HG02943 (cell line): ENCODE measurements around the gene PSG4.
"Not testable (repeated sequence)": the region's sequence is repeated elsewhere in the genome, so short reads cannot be mapped to it uniquely, and the experiment has no call there.

Experiments
- ATAC-seq: cut with Tn5 transposase; IDR thresholded peaks from one replicate; pipeline ENCODE4 v1.9.1; 2021; ENCODE audit warnings: mild to moderate bottlenecking, low read depth, moderate library complexity; ENCODE audit not compliant: unreplicated experiment

PSG4 gene

DNA sequence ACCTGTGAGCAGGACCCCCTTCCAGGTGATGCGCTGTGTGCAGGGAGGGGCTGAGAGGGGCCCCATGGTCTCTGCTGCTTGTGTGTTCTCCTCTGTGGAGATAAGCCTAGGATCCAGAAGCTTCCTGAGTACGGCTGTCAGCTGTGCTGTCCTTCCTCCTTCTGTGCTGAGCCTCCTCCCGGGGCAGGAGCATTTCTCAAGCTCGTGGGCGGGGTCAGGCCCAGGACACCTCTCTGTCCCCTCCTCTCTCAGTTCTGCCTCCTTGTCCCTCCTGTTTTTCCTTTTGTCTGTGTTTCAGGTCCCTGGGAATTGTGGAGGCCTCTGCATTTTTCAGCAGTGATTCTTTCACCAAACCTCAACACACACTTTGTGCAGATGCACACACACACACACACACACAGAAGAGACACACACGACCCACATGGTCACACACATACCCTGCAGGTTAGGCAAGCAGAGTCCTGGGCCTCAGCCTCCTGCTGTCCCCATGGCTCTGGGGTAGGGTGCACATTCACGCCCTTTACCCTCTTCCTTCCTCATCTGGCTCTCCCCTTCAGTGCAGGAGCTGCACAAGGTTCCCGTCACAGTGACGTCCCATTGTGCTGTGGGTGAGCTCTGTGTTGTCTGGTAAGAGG lies at the start of gene PSG4:
Gene PSG4 (minus strand): TSS at position 168 of the 635 bp plus-strand sequence. CDS start 102 bp downstream, at position 66.
- ATAC-seq = not testable (repeated sequence)

DNA sequence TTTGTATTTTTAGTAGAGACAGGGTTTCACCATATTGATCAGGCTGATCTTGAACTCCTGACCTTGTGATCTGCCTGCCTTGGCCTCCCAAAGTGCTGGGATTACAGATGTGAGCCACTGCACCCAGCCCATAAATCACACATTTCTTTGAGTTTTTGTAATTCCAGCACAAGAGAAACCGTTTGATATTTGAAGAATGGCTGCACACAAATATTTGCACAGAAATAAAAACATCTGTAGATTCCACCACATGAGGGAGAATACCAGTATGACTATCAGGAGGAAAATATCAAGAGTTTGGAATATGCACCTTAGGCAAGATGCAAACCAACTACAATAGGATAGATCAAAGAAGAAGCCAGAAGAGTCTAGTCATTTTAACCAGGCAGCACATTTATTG lies 46.0 kb upstream of the PSG4 start:
- not testable (repeated sequence) for ATAC-seq

DNA sequence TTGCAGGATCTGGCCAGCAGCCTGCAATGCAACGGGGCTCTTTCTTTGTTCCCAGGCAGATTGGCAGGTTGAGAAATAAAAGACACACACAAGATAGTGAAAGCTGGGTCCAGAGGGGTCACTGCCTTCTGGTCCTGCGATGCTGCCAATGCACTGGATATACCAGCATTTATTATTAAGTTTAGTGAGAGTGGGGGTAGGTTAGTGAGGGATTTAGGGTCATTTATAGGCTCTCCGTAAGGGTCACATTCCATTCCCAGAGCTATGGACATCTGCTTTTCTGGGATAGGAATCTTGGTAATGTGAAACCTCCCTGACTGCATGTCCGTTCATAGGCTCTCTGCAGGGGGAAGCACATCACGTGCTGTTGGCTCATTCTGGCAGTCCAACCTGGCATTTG lies 44.9 kb upstream of the PSG4 start:
- ATAC-seq = not testable (repeated sequence)

DNA sequence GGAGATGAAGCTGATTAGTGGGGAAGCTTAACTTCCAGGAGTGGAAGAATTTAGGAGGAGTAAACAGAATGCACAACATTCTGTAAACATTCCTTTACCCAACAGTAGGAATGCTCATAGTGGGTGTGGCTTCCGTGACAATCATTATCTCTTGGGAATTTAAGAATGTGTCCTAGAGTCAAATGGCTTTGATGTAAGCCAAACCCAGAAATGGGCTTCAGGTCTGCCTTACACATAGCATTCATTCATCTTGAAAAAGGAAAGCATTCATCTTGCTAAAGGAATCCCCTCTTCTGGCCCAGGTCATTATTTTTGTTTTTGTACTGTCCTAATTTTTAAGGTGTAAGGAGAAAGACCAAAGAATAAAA lies 43.2 kb upstream of the PSG4 start:
- not testable (repeated sequence) for ATAC-seq

DNA sequence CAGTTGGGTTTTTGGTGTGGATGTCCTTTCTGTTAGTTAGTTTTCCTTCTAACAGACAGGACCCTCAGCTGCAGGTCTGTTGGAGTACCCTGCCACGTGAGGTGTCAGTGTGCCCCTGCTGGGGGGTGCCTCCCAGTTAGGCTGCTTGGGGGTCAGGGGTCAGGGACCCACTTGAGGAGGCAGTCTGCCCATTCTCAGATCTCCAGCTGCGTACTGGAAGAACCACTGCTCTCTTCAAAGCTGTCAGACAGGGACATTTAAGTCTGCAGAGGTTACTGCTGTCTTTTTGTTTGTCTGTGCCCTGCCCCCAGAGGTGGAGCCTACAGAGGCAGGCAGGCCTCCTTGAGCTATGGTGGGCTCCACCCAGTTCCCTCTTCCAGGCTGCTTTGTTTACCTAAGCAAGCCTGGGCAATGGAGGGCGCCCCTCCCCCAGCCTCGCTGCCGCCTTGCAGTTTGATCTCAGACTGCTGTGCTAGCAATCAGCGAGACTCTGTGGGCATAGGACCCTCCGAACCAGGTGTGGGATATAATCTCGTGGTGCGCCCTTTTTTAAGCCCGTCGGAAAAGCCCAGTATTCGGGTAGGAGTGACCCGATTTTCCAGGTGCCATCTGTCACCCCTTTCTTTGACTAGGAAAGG lies 41.9 kb upstream of the PSG4 start:
- not testable (repeated sequence) for ATAC-seq

DNA sequence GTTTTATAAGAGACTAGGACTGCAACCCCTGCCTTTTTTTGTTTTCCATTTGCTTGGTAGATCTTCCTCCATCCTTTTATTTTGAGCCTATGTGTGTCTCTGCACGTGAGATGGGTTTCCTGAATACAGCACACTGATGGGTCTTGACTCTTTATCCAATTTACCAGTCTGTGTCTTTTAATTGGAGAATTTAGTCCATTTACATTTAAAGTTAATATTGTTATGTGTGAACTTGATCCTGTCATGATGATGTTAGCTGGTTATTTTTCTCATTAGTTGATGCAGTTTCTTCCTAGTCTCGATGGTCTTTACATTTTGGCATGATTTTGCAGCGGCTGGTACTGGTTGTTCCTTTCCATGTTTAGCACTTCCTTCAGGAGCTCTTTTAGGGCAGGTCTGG lies 40.4 kb upstream of the PSG4 start:
- ATAC-seq = not testable (repeated sequence)

DNA sequence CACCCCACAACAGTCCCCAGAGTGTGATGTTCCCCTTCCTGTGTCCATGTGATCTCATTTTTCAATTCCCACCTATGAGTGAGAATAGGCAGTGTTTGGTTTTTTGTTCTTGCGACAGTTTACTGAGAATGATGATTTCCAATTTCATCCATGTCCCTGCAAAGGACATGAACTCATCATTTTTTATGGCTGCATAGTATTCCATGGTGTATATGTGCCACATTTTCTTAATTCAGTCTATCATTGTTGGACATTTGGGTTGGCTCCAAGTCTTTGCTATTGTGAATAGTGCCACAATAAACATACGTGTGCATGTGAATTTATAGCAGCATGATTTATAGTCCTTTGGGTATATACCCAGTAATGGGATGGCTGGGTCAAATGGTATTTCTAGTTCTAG lies 36.8 kb upstream of the PSG4 start:
- ATAC-seq = not testable (repeated sequence)

DNA sequence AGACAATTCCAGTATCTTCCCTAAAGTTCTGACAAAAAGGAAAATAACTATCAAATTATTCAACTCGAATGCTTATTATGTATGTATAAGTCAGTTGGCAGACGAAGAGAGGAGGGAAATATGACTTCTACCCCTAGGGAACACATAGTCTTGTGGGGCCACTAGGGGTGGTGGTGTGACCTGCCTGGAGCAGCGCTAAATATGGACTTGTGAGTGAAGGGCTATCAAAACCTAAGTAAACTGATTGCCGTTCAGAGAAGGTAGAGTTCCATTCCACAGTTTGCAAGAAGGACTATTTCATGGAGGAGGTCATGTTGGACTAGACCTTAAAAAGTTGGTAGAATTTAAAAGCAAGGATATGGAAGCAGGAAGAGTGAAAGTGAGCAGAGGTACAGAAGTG lies 32.8 kb upstream of the PSG4 start:
- ATAC-seq = not testable (repeated sequence)

DNA sequence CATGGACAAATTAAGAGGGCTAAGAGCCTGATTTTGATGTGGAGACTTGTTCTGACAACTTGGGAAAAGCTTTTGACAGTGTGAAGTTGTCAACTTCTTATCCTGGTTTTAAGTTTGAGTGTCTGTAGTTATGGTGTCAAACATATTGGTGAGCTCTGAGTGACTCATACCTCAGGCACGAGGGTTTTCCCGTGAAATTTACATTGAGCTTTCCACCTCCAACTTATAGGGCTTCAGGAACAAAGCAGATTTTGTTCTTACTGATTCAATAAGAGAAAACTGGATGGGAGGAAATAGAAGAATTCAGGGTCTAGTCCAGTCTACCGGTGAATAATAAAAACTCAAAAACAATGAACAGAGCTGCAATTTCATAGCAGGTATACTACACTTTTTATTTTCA lies 30.2 kb upstream of the PSG4 start:
- ATAC-seq = not testable (repeated sequence)

DNA sequence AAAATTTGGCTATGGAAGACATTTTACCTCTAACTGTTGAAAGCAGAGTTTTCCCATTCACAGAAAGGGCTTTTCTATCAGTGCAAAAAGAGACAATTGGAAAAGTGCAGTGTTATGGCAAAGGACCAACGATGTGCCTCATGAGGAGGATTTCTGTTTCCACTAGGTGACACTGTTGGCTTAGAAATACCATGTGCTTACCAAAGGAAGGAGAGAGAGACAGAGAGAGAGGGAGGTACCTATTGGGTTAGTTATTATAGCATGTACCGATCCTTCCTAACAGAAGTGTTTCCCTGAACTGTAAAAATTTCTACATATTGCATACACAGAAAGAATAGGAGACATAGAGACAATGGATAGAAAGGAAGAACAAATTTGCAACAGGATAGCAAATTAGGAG lies 23.9 kb upstream of the PSG4 start:
- ATAC-seq = no peak

DNA sequence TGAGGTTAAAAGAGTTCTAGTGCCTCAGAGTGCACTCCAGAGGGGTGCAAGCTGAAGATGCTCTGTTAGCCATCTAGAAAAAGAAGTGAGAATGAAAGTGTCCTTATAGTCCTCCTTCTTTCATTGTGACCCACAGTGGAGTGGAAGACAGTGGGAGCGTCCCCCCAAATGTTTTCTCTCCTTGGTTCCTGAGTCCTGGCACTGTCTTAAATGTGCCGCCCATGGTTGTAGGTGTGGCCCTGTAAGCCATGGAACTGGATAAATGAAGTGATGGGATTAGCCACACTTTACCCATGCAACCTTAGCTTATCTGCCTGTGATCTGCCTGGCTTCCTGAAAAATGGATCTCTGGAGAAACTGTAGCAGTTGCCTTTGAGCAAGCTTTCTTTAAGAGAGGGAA lies 23.3 kb upstream of the PSG4 start:
- not testable (repeated sequence) for ATAC-seq

DNA sequence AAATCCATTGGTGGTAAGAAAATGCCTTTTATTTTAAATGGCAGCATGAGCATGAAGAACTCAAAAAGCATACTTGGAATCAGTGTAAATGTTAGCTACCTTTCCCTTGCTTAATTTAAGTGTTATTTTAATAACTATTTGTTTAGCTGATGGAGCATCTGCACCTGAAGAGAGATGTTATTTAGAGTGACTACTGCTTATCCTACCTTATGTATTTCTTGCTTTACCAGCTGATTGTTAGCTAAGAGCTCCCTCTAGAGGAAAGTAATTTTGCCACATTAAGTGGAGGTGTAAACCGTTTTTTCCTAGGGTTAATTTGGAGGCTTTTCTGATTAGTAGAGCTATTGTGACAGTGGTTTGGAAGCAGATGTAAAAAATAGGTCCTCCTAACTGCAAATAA lies 21.5 kb upstream of the PSG4 start:
- ATAC-seq = not testable (repeated sequence)

DNA sequence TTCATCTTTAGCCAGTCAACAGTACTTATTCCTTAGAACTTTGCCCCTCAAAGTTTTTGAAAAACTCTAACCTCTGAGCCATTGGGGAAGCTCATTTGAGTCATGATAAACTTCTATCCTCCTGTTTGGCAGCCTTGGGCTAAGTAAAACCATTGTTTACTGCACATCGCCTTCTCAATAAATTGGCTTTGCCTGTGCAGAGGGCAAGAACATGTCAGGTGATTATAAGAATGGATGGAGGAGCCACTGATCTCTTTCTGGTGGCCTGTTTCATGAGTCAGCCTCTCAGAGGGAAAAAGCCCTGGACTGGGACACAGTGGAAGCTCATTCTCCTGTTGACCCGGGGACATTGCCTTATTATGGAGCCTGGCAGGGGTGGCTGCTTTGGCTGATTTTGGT lies 19.4 kb upstream of the PSG4 start:
- no peak for ATAC-seq

DNA sequence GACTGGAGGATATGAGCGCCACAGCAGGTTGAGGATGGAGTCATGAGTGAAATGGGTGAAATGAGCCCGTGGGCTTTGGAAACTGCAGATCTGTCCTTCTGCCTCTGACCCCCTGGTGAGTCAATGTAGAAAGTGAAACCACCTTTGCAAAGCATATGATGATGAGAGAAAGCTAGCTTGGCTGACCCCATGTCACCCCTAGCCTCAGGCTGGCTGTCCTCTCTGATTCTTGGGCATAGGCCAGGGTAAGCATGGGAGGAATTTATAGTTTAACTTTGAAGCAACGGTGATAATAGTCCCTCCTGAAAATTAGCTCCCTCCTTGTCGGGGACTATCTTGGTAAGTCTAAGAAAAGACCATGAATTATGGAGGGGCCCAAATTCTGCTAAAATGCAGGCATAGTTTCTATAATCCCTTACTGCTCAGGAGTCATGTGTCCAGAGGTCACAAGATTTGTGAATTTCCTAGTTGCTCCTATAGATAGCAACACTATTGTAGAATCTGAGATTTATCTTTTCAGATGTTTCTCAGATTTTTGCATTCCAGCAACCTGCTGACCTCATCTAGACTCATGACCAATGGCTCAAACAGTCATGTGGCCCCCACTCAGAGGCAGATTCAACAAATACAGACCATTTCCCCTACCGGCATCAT lies 18.9 kb upstream of the PSG4 start:
- not testable (repeated sequence) for ATAC-seq

DNA sequence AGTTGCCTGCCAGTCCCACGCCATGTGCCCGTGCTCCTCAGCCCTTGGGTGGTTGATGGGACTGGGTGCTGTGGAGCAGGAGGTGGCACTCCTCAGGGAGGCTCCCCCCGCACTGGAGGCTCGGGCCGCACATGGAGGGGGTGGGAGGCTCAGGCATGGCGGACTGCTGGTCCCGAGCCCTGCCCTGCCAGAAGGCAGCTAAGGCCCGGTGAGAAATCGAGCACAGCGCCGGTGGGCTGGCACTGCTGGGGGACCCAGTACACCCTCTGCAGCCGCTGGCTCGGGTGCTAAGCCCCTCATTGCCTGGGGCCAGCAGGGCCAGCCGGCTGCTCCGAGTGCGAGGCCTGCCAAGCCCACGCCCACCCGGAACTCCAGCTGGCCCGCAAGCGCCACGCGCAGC lies 16.5 kb upstream of the PSG4 start:
- not testable (repeated sequence) for ATAC-seq

DNA sequence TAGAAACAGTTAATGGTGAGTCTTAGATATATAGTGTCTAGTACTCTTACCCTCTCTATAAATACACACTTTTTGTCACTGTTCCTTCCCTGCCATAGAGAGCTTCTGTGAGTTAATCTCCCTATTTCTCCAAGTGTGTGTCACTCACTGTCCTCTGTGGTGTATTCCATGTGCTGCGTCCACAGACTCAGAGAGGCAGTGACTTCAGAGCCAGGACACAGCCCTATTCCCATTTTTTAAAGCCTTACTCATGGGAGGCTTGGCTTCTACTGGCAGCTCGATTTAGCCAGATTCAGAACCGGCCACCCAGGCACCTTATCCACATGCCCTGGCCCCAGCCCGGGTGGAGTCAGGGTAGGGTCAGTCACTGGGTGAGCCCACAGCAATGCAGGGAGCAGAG lies 13.7 kb upstream of the PSG4 start:
- ATAC-seq = not testable (repeated sequence)

DNA sequence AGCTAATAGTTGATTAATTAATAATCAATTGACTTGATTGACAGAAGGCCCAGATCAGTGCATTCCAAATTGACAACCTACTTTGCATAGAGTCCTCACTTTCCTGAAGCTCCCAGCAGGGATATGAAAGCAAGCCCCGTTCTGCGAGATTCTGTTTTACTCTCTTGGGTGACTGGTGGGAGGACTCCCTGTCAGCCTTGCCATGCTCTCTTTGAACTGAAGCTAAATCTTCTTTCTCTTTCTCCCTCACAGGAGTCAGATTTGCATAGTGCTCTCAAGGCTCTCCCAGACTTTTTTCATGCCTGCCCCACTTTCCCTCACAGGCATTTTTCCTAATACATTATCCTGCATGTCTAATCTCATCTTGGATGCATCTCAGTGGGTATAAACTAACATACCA lies 10.4 kb upstream of the PSG4 start:
- ATAC-seq = not testable (repeated sequence)

DNA sequence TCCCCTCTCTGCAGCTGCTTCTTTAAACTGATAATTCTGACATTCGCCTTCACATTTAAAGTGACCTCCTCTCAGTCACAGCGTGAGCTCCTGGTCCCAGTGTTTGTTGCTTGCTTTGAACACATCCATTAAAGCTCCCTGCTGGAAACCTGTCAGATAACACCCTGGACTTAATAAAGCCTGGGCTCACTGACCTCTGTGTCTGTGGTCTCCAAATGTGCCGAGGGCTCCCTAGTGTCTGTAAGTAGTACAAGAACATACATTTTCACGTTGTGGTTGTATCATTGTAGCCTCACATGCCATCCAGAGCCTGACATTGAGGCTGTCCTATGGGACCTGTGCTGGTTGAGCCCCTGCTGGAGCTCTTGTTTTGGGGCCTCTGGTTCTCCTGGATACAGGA lies 2.6 kb upstream of the PSG4 start:
- no peak for ATAC-seq

DNA sequence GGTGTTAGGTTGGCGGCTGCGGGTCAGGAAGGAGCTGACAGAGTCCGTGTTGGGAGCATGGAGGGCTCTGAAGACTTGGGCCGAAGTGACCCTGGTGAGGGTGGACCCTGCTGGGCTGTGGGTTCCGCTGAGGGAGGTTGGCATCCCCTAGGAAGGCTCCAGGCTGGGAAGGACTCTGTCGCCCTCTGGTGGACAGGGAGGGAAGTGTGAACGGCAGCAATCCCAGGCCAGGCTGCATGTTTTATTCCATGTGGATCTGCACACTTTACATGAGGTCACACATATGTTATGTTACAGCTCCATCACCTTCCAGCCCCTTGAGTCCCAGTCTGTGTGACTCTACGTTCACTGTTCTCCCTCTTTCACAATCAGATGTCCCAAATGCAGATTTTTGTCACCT lies 1.7 kb upstream of the PSG4 start:
- ATAC-seq = not testable (repeated sequence)

DNA sequence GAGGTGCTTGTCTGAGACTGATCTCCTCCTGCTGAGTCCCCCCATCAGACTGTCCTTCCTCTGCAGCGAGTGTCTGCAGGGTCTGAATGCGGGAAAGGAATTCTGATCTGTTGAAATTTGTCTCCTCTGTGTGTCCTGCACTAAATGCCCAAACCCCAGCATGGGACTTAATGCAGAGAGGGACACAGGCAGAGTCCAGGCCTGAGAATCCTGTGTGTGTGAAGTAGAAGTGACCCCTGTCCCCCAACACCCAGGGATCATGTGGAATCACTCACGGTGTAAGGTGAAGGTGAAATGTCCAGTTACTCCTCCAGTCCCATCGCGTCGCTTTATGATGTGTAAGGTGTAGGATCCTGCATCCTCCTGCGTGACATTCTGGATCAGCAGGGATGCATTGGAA lies 1.8 kb downstream of the PSG4 start:
- not testable (repeated sequence) for ATAC-seq

DNA sequence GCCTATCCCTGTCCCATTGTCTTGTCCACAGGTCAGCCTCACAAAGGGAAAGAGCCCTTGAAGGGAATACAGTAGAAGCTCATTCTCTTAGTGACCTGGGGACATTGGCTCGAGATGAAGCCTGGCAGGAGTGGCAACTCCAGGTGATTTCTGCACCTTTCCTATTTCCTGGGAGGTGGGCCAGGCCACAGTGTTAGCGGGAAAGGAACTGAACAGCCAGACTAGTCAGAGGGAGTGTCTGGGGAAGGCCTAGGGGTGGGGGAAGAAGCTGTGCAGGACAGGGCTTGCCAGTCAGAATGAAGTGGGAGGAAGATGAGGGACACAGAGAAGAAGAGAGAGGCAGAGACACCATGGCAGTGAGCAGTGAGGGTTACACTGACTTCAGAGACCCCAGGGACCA lies 3.5 kb downstream of the PSG4 start:
- not testable (repeated sequence) for ATAC-seq

DNA sequence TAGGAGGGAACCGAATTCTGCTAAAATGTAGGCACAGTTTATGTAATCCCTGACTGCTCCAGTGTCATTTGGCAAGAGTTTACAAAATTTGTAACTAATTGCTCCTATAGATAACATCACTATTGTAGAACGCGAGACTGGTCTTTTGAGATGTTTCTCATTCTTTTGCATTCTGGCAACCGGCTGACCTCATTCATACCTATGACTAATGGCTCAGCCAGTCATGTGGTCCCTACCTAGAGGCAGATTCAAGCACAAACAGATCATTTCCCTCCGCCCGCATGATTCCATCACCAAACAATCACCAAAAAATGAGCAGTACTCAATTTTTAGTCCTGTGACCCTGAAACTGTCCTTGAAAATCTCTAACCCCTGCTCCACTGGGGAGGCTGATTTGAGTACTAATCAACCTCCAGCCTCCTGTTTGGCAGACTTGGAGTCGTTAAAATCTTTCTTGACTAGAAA lies 4.1 kb downstream of the PSG4 start:
- not testable (repeated sequence) for ATAC-seq
